ENCODE data around the gene P2RX1.
"Not testable (repeated sequence)": the region's sequence is repeated elsewhere in the genome, so short reads cannot be mapped to it uniquely, and the experiment has no call there.

P2RX1 gene

DNA sequence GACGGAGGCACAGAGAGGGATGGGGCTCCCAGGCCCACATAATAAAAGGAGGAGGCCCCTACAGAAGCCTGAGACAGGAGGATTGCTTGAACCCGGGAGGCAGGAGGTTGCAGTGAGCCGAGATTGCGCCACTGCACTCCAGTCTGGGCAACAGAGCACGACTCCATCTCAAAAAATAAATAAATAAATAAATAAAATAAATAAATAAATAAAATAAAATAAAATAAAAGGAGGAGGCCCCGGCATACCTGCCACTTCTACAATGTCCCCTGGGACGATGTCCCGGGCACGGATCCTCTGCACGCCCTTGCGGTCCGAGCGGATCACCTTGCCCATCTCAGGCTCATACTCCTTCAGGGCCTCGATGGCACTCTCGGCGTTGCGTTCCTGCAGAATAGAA lies 34.7 kb upstream of the P2RX1 start:
- DNase-seq: no peak

DNA sequence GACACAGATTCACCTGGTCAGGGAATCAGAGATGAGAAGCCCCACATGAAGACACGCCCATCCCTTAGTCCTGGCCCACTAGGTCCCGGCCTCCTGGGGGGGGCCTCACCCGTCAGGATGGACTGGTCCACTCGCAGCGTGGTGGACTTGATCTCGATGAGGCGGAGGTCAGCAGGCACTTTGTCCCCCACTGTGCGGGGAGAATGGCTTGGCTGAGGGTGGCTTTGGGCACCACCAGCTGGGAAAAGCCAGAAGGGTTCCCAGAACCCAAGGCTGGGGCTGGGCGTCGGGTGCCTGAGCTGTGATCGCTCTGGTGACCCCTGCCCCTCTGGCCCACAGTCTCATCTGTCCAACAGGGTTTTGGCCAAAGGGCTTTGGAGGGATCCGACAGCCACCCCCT lies 34.3 kb upstream of the P2RX1 start:
- DNase-seq: no peak

DNA sequence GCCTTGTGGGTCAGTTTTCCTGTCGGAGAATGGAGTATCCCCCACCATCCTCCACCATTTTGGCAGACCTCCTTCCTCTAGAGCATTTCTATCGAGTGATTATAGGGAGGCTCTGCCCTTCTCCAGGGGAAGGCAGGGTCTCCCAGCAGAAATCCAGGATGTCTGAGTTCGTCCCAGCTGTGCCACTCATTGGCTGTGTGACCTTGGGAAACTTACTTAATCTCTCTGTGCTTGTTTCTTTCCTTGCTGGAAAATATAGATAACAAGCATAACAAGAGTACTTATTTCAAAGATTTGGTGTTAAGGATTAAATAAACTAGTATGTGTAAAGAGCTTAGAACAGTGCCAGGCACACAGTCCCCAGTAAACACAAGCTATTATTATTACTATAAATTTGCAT lies 33.2 kb upstream of the P2RX1 start:
- DNase-seq: no peak

DNA sequence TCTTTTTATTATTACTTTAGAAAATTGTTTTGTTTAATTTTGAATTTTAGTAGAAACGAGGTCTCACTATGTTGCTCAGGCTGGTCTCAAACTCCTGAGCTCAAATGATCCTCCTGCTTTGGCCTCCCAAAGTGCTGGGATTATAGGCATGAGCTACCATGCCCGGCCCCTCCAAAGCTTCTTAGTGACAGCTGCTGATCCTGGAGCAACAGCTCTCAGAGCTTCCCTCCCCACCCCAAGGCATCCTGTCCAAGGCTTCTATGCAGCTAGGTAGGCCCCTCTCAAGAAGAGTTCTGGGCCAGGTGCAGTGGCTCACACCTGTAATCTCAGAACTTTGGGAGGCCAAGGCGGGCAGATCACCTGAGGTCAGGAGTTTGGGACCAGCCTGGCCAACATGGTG lies 32.3 kb upstream of the P2RX1 start:
- not testable (repeated sequence) for DNase-seq

DNA sequence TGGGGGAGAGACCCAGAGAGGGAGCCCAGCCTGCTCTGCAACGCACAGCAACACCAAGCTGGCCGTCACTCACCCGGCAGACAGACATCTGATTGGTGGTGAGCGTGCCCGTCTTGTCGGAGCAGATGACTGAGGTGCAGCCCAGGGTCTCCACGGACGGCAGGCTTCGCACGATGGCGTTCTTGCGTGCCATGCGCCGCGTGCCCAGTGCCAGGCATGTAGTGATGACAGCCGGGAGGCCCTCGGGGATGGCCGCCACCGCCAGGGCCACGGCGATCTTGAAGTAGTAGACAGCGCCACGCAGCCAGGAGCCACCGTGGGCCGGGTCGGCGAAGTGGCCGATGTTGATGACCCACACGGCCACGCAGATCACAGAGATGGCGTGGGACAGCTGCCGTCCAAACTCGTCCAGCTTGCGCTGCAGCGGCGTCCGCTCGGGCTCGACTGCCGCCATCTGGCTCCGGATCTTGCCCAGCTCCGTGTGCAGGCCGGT lies 31.1 kb upstream of the P2RX1 start:
- no peak for DNase-seq

DNA sequence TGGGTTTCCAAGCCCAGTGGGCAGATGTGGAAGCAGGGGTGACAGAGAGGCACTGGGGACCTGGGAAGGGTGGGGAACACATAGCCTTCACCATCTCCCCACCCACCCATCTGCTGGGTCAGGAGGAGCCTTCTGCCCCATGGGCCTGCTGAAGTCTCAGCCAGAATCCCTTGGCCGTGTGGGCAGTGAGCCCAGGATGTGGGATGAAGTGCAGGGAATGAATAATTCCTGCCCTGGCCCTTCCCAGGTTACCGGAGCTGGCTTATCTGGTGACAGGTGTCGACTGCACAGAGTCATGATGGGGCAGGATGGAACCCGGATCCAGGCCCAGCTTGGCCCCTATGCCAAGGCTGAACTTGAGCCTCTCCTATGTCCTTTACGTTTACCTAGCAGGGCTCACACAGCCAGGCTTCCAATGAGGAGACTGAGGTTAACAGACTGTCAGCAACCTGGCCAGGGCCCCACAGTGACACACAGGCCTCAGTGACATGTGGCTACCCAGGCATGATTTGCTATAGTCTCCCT lies 30.5 kb upstream of the P2RX1 start:
- no peak for DNase-seq

DNA sequence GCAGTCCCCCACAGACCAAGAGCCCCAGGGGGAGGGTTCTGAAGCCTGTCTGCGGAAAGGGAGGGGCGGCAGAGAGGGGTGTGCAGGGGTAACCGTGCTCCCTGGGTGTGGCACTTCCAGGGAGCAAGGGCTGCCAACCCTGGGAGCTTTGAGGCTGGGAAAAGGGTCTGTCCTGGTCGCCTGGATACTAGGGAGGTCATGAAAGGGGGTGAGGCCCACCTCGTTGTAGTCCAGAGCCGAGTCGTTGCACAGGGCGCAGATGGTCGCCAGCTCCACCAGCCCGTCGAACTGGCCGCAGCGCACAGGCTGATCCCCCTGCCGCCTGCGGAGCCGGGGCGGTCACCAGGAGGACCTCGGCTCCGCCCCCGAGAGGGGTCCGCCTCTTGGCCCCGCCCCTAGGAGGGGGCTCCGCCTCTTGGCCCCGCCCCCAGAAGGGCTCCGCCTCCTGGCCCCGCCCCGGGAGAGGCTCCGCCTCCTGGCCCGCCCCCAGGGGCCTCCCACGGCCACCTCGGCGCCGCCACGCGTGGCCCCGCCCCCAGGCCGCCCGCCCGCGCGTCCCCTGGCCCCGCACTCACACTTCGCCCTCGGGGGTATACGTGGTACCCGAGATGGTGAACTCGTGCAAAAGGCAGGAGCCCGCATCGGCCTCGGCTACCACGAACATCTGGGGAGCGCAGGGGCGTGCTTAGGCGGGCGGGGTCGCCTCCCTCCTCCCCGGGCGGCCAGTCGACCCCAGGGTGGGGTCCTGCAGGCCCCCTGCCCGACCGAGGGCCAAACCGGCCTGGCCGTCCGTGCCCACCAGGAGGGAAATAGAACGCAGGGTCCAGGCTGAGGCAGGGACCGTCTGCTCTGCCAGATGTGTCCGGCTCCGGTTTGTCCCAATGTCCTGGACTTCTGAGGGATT lies 28.5 kb upstream of the P2RX1 start:
- no peak for DNase-seq

DNA sequence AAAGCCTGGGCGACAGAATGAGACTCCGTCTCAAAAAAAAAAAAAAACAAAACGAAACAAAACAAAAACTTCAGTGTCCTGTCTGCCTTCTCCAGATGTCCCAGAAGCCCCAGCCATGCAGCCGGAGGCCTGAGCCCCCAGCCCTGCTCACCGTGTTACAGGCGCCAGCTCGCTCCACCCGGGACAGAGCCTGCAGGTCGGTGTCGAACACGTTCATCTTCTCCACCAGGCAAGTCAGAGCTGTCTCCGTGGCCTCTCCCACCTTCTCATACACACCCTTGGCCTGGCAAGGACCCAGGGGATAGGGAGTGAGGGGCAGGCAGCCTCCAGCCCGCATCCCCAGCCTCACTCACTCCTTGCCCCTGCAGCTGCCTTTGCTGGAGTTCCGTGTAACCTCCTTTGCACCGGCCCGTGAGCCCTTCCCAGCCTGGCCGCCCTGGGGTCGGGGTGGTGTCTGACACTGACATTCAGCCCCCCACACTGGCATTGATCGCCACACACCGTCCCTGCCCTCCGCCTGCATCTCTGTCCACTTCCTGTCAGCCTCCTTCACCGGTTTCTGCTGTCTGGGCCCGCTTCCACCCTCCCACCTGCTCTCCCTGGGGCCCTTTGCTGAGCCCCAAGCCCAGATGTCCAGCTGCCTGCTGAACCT lies 27.1 kb upstream of the P2RX1 start:
- DNase-seq: no peak

DNA sequence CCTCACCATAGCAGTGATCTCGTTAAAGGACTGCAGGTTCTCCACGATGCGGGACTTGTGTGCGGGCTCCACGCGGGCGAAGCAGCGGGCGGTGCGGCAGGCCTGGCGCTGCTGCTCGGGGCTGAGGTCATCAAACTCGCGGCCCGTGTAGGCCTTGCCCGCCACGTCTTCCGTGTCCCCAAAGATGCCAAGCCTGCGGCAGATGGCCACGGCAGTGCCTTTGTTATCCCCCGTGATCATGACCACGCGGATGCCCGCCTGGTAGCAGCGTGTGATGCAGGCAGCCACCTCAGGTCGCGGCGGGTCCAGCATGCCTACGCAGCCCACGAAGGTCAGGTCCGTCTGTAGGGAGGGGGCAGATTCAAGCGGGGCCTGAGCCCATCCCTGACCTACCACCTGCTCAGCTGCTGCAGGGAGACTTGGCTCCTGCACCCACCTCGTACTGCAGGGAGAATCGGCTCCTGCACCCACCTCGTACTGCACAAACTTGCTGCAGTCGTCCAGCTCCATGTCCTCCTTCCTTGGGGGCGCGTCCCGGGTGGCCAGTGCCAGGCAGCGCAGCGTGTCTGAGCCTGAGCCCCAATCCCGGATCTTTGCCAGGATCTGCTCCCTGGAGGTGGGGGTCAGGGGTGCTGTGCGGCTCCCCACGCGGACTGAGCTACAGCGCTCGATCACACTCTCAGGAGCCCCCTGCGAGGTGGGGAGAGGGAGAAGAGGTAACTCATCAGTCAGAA lies 24.9 kb upstream of the P2RX1 start:
- no peak for DNase-seq

DNA sequence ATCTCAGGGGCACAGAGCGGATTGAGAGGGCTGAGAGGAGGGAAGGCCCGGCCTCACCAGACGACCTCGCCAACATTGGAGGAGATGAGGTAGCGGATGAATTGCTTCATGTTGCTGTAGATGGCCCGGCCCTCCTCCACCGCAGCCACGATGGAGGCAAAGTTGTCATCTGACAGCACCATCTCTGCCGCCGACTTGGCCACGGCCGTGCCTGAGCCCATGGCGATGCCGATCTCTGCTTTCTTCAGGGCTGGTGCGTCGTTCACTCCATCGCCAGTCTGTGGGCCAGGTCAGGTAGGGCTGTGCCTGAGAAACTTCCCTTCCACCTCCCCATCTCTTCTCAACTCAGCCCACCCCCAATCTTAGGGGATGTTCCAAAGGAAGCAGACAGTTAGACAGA lies 21.1 kb upstream of the P2RX1 start:
- no peak for DNase-seq

DNA sequence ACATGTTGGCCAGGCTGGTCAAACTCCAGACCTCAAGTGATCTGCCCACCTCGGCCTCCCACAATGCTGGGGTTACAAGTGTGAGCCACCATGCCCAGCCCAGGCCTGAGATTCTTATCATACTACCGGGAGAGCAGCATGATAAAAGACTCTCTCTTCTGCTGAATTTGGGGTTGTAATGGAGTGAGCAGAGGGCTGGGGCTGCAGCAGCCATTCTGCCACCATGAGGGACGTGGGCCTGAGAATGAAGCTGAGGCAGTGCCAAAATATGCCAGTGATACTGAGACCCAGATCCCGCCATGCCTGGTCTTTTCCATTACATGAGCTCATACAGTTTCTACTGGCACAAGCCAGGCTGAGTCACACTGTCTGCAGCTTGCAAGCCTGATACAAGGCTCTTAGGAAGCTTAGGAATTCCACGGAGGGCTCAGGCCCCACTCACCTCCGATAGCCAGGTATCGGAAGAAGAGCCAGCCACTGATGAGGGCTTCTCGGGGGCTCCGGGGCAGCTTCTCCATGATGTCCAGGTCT lies 19.6 kb upstream of the P2RX1 start:
- no peak for DNase-seq

DNA sequence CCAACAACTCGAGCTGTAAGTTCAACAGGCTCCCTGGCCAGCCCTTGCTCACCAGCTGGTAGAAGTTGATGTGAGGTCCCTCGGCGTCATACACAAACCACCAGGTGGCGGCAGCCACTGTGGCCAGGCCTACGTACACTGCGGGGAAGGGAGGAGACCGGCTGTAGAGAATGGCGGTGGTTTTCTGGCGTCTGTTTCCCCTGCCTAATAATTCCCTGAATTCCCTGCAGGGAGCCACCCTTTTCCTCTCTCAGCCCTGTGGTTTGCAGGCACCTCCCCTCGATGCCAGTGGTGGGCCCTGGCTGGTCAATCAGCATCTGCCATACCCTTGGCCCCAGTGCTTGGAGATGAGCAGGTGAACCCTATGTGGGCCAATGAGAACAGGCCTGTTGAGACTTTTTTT lies 18.9 kb upstream of the P2RX1 start:
- DNase-seq: no peak

DNA sequence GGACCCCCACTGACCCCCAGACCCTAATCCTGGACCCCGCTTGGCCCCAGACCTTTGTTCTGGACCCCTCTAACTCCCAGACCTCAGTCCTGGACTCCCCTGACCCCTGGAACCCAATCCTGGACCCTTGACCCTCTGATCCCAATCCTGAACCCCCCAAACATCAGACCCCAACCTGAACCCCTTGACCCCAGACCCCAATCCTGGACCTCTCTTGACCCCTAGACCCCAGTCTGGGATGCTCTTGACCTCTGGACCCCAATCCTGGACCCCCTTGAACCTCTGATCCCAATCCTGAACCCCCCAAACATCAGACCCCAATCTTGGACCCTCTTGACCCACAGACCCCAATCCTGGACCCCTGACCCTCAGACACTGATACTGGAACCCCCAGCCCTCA lies 13.5 kb upstream of the P2RX1 start:
- no peak for DNase-seq

DNA sequence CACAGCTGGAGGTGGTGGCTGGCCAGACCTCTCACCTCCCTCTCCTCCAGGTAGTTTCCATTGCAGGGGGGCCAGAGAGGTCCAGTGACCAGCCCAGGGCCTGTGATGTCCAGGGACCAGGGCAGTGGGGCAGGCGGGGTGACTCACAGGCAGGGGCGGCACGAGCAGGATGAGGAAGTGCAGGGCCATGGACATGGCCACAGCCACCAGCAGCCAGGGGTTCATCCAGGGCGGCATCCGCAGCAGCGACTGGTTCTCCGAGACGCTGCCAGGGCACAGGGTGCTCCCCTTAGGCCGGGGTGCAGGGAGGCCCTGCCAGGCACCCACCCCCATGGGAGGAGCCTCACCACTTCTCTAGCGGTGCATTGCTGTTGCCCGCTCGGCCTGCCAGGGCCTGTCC lies 12.9 kb upstream of the P2RX1 start:
- no peak for DNase-seq

DNA sequence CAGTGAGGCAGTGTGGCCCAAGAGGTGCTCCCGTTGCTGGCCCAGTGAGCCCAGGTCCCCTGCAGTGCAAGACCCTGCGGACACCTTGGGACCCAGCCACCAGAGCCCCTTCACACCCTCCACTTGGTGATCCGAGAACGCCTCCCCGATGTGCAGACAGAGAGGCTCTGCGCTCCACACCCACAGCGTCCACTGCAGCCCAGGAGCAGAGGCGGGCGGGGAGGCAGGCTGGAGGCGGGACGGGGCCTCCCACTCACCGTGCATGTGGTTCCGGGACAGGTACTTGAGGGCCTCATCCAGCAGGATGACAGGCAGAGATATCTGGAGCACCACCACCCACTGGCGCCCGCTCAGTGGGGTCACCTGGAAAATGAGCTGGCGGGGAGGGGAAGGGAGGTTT lies 12.1 kb upstream of the P2RX1 start:
- no peak for DNase-seq

DNA sequence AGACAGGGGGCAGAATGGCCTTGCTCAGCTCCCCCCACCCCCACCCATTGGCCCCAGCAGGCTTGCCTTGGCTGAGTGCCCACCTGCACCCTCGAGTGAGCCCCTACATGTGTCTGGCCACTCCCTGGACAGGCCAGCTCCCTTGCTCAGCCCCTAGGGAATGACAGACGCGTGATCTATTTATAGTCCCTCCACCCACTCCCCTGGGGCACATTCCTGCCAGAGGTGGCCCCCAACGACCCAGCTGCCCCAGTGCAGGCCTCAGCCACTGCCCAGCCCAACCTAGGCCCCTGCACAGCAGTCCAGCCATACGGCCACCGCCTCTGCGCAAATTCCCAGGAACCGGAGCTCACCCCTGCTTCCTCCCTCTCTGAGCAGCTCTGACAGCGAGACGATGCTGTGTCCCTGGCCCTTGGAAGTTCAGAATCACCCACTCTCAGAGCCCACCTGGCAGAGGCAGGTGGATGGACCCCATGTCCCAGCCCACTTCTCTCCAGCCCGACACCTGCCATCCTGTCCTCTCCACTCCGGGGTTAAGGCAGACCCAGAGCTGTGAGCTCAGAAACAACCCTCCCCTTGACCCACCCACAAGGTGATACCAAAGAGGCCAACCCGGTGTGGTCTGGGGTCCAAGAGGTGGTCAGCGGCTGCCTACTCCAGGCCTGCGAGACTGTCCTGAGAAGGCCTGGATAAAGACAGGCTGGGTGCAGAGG lies 11.5 kb upstream of the P2RX1 start:
- DNase-seq: no peak

DNA sequence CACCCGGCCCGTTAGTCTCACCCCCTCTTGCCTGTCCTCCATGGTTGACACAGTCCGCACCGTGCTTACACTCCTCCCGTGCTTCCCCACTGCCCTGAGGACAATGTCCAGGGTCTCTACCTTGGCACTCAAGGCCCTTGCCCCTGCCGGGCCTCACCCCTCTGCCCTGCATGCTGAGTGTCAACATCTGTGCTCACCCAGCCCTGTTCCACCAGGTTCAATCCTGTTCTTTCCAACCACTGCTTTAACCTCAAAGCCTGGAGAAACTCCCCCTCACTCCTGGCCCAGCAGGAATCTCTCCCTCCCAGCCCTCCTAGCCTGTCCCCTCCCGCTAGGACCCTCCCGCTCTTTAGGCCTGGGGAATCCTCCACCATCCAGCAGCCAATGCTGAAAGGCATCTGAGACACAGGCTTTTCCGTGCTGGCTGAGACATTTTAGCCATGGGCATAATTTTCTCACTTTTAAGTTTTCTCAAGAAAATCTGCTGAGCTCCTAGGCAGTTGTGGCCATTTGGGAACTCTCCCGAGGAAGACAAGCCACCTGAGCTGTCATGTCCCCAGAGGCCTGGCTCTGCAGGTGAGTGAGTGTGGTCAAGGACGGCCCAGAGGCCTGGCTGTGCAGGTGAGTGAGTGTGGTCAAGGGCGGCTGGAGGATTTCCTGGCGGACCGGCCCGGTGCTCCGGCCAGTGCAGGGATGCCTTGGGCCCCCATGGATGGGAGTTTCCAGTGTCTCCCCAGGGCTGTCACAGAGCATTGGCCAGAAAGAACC lies 10.8 kb upstream of the P2RX1 start:
- DNase-seq: no peak

DNA sequence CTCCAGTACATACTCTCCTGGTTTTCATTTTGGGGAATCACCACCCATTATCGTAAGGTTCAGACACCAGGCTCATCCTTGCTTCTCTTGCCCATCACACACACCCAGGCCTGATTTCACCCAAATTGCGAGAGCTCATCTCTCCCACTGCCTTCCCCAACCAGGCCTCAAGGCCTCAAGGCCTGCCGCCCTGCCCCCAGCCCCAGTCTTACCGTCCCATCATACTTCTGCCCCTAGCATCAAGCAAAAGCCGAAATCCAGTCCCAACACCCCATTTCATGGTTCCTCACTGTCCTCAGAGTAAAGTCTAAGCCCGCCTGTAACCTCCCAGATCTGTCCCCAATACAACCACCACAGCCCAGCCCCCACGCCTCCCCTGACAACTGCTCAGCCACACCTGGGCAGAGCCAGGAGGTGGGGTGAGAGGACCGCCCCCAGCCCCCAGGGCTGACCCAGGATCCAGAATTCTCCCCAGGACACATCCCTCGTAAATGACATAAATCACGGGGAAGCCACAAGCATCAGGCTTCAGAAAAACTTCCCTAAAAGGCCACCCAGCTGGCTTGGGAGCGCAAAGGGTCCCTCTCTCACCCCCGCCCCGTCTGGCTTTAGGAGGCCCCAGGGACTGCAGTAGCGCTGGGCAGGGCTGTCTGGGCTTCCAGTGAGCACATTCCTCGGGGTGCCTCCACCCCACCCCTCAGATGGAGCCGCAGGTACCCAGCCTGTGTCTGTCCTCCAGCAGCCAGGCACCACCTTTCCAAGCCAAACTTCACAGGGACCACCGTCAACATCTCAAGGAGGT lies 9.6 kb upstream of the P2RX1 start:
- no peak for DNase-seq

DNA sequence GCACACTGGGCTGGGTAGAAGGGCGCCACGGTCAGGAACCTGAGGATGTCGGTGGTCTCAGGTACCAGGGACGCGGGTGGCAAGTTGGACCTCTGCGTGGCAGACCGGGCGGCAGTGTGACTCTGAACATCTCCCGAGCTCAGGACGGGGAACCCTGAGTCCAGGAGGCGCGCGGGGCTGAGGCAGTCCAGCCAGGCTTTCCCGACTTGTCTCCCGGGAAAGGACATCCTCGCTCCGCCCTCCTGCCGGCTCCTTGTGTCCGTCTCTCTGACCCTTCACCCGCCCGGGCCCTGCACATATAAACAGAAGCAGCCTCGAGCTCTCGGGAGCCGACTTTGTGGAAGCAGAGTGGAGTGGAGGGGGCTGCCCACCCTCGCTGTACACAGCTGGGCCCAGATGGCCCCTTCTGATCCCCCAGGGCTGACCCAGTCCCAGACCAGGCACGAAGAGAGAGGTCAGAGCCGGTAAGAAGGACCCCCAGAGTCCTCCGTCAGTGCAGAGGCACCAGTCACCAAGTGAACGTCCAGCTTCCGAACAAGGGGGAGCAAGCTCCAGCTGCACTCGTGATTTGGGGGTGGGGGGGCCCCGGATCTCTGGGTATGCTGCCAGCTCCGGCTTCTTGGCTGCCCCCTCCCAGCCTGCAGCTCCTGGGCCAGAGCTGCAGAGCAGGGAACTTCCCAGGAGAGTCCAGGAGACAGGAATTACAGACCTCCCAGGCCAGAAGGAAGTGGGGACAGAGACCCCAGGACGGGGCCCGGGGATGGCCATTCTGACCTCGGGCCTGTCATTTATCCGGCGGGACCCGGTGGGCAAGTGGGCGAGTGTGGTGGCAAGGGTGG lies 8.5 kb upstream of the P2RX1 start:
- no peak for DNase-seq

Data from activated CD4-positive, alpha-beta T cell treated with anti-CD3 and anti-CD28 coated beads, Interleukin-2, amount 50 U/mL, for 4 hours (primary cell).